HG03066 (cell line): ENCODE results near the gene PRKCE.

Source experiments
- ATAC-seq: cut with Tn5 transposase; IDR thresholded peaks from one replicate; pipeline ENCODE4 v1.9.1; 2021; ENCODE audit warnings: low read depth; ENCODE audit not compliant: unreplicated experiment

The PRKCE gene

GRCh38 chr2:45799679-45800381 is 148.4 kb downstream of the PRKCE start:
- no peak for ATAC-seq

- ATAC-seq = no peak
These were observed 151.1 kb downstream of the PRKCE start for GRCh38 chr2:45802499-45803138.

GRCh38 chr2:45804987-45805755 is 153.7 kb downstream of the PRKCE start:
- no peak for ATAC-seq

GRCh38 chr2:45806563-45807358 is 155.3 kb downstream of the PRKCE start:
- no peak for ATAC-seq

GRCh38 chr2:45808294-45808800 is 156.9 kb downstream of the PRKCE start:
- ATAC-seq = no peak

GRCh38 chr2:45809205-45809604 is 157.7 kb downstream of the PRKCE start:
- ATAC-seq = no peak

GRCh38 chr2:45812011-45812500 is 160.6 kb downstream of the PRKCE start:
- ATAC-seq = no peak

GRCh38 chr2:45813003-45813941 is 161.8 kb downstream of the PRKCE start:
- no peak for ATAC-seq

- ATAC-seq = no peak
These were observed 163.0 kb downstream of the PRKCE start for GRCh38 chr2:45814488-45814887.

- ATAC-seq = no peak
These were observed 163.6 kb downstream of the PRKCE start for GRCh38 chr2:45814951-45815621.

- ATAC-seq = no peak
These were observed 164.8 kb downstream of the PRKCE start for GRCh38 chr2:45816272-45816671.

GRCh38 chr2:45818591-45818990 is 167.1 kb downstream of the PRKCE start:
- ATAC-seq = no peak

- ATAC-seq = no peak
These were observed 168.6 kb downstream of the PRKCE start for GRCh38 chr2:45820048-45820447.

- no peak for ATAC-seq
These were observed 170.2 kb downstream of the PRKCE start for GRCh38 chr2:45821558-45822271.

GRCh38 chr2:45822272-45822630 is 170.8 kb downstream of the PRKCE start:
- no peak for ATAC-seq

- ATAC-seq = no peak
These were observed 172.3 kb downstream of the PRKCE start for GRCh38 chr2:45823723-45824206.

GRCh38 chr2:45825001-45825651 is 173.7 kb downstream of the PRKCE start:
- no peak for ATAC-seq

GRCh38 chr2:45826460-45826859 is 175.0 kb downstream of the PRKCE start:
- ATAC-seq = no peak
